Smooth muscle cell (in vitro differentiated cells): ENCODE data around the gene ATP2C1. TPM values are rescaled to one million over a fixed set of nuclear protein-coding genes. Genes with fewer than 3 reads are reported as not detected.

Experiments
- DNase-seq: peaks from one replicate; lab custom pipeline; 2025; ENCODE audit not compliant: unreplicated experiment; lab: John Stamatoyannopoulos, UW
- H2AFZ ChIP-seq: fragments of 200-600 bp; sonication (generic); 2 replicates; pipeline ENCODE4 v1.6.0; 2016; ENCODE audit warnings: antibody characterized with exemption, low read depth, mild to moderate bottlenecking
- H3F3A ChIP-seq: fragments of 200-600 bp; sonication (generic); 2 replicates; pipeline ENCODE4 v1.6.0; 2017; ENCODE audit warnings: antibody characterized with exemption, low read depth
- H3K27ac ChIP-seq: fragments of 200-600 bp; sonication (generic); 2 replicates; pipeline ENCODE4 v1.5.1; 2016; ENCODE audit warnings: low read depth, mild to moderate bottlenecking
- H3K27me3 ChIP-seq: fragments of 200-600 bp; sonication (generic); 2 replicates; pipeline ENCODE4 v1.6.1; 2016; ENCODE audit warnings: low read depth, mild to moderate bottlenecking
- H3K36me3 ChIP-seq: fragments of 200-600 bp; sonication (generic); 2 replicates; pipeline ENCODE4 v1.5.1; 2016; ENCODE audit warnings: low read depth
- H3K4me1 ChIP-seq: fragments of 200-600 bp; sonication (generic); 2 replicates; pipeline ENCODE4 v1.5.1; 2016; ENCODE audit warnings: low read depth
- H3K4me2 ChIP-seq: fragments of 200-600 bp; sonication (generic); 2 replicates; pipeline ENCODE4 v1.6.0; 2016; ENCODE audit warnings: mild to moderate bottlenecking
- H3K4me3 ChIP-seq: fragments of 200-600 bp; sonication (generic); 2 replicates; pipeline ENCODE4 v1.5.1; 2016; ENCODE audit warnings: mild to moderate bottlenecking
- H3K79me2 ChIP-seq: fragments of 200-600 bp; sonication (generic); 2 replicates; pipeline ENCODE4 v1.6.0; 2016; ENCODE audit warnings: low read depth, mild to moderate bottlenecking
- H3K9ac ChIP-seq: fragments of 200-600 bp; sonication (generic); 2 replicates; pipeline ENCODE4 v1.6.0; 2016; ENCODE audit warnings: low read depth
- H3K9me3 ChIP-seq: fragments of 200-600 bp; sonication (generic); replicated peaks from 2 replicates; pipeline ENCODE4 v1.5.1; 2016; ENCODE audit warnings: low read depth
- H4K20me1 ChIP-seq: fragments of 200-600 bp; sonication (generic); 2 replicates; pipeline ENCODE4 v1.6.0; 2016; ENCODE audit warnings: low read depth
- CTCF ChIP-seq: fragments of 200-600 bp; sonication (generic); IDR thresholded peaks from 2 replicates; pipeline ENCODE4 v1.5.1; 2017; ENCODE audit warnings: borderline replicate concordance, mild to moderate bottlenecking, antibody characterized with exemption; ENCODE audit not compliant: insufficient read depth, poor library complexity, severe bottlenecking
- WGBS: methylation state at CpG from one replicate; pipeline ENCODE4 v1.1.7; 2016; ENCODE audit warnings: low lambda C conversion rate; 5-methylcytosine and 5-hydroxymethylcytosine counted together
- polyA plus RNA-seq: library from polyadenylated mRNA; unstranded; fragments of >200 nt; fragmentation: Nextera tagmentation; extraction: Ambion mirVana; gene quantifications from 2 replicates; pipeline ENCODE4 v1.2.1, GENCODE V29; 2016
- total RNA-seq: library from RNA; depleted of rRNA; stranded (reverse); fragments of >200 nt; gene quantifications from 2 replicates; pipeline ENCODE4 v1.2.3, GENCODE V29; 2014

ATP2C1 gene
- total and polyA plus RNA-seq, 2 experiments from 2014 or later = 36.0 to 85.9 TPM

GRCh38 chr3:130866327-130866726 lies 27.6 kb upstream of the ATP2C1 start:
- DNase-seq = no peak
- no peaks in the 10 kb centered on the region for H3K79me2 ChIP-seq

GRCh38 chr3:130870423-130870822 lies 23.5 kb upstream of the ATP2C1 start:
- no peak overlapping the region for H3K4me2 ChIP-seq
- no peak overlapping the region for H3K27ac ChIP-seq
- no peaks in the 10 kb centered on the region for H3K9me3 ChIP-seq
- TF ChIP-seq CTCF = no peak
- no peaks in the 10 kb centered on the region for H3K79me2 ChIP-seq
- H3K27me3 ChIP-seq = no peaks in the 10 kb centered on the region
- no peaks in the 10 kb centered on the region for H3F3A ChIP-seq
- no peaks in the 10 kb centered on the region for H4K20me1 ChIP-seq
- H3K9ac ChIP-seq = no peak overlapping the region
- no peak for DNase-seq
- no peak overlapping the region for H2AFZ ChIP-seq
- no peak overlapping the region for H3K4me3 ChIP-seq
- H3K36me3 ChIP-seq = no peaks in the 10 kb centered on the region
- no peaks in the 10 kb centered on the region for H3K4me1 ChIP-seq
- WGBS = 85% methylated on average over 1 of the region's 1 CpG

More at GRCh38 chr3:130866327-130866726, 27.6 kb upstream of the ATP2C1 start:
- H3K4me1 ChIP-seq = no peaks in the 10 kb centered on the region
- H3K9ac ChIP-seq = no peak overlapping the region
- no peaks in the 10 kb centered on the region for H3K27me3 ChIP-seq
- TF ChIP-seq CTCF = no peak
- H2AFZ ChIP-seq = no peak overlapping the region
- no peak overlapping the region for H3K27ac ChIP-seq
- H3K9me3 ChIP-seq = no peaks in the 10 kb centered on the region
- H4K20me1 ChIP-seq = no peaks in the 10 kb centered on the region
- H3F3A ChIP-seq = no peaks in the 10 kb centered on the region
- no peak overlapping the region for H3K4me2 ChIP-seq
- no peaks in the 10 kb centered on the region for H3K36me3 ChIP-seq
- H3K4me3 ChIP-seq = no peak overlapping the region

- no peaks in the 10 kb centered on the region for H3K4me1 ChIP-seq
- H3K36me3 ChIP-seq = no peaks in the 10 kb centered on the region
- no peak overlapping the region for H3K9ac ChIP-seq
- no peaks in the 10 kb centered on the region for H3F3A ChIP-seq
- H2AFZ ChIP-seq = no peak overlapping the region
- H3K79me2 ChIP-seq = no peaks in the 10 kb centered on the region
- H3K4me2 ChIP-seq = no peak overlapping the region
- H3K27me3 ChIP-seq = no peaks in the 10 kb centered on the region
- WGBS = 76% methylated on average over 2 of the region's 2 CpGs
- H4K20me1 ChIP-seq = no peaks in the 10 kb centered on the region
- DNase-seq = no peak
- H3K27ac ChIP-seq = no peak overlapping the region
- peaks cover 6% of the 10 kb centered on the region for H3K9me3 ChIP-seq
- no peak for TF ChIP-seq CTCF
- H3K4me3 ChIP-seq = no peak overlapping the region
These were observed 17.3 kb upstream of the ATP2C1 start for GRCh38 chr3:130876594-130876993.

- H3K27ac ChIP-seq = no peak overlapping the region
- no peaks in the 10 kb centered on the region for H3K4me1 ChIP-seq
- no peaks in the 10 kb centered on the region for H3K36me3 ChIP-seq
- peaks cover 9% of the 10 kb centered on the region for H3K9me3 ChIP-seq
- TF ChIP-seq CTCF = no peak
- no peaks in the 10 kb centered on the region for H4K20me1 ChIP-seq
- no peak overlapping the region for H2AFZ ChIP-seq
- H3F3A ChIP-seq = no peaks in the 10 kb centered on the region
- H3K27me3 ChIP-seq = no peaks in the 10 kb centered on the region
- no peak overlapping the region for H3K4me3 ChIP-seq
- no peak overlapping the region for H3K9ac ChIP-seq
- H3K4me2 ChIP-seq = no peak overlapping the region
- no peaks in the 10 kb centered on the region for H3K79me2 ChIP-seq
- no peak for DNase-seq
These were observed 15.4 kb upstream of the ATP2C1 start for GRCh38 chr3:130878464-130878863.
